Stimulated activated CD8-positive, alpha-beta memory T cell treated with anti-CD3 and anti-CD28 coated beads, Interleukin-7, amount 100 ng/mL, for 4 hours (primary cell): ENCODE results near the gene H6PD.

ENCODE experiments used
- DNase-seq, 2 donors: peaks; one replicate each; pipeline ENCODE4 v3.0.0-alpha.2; 2020; ENCODE audit warnings: low read depth in 2 of 2

The H6PD gene

DNA sequence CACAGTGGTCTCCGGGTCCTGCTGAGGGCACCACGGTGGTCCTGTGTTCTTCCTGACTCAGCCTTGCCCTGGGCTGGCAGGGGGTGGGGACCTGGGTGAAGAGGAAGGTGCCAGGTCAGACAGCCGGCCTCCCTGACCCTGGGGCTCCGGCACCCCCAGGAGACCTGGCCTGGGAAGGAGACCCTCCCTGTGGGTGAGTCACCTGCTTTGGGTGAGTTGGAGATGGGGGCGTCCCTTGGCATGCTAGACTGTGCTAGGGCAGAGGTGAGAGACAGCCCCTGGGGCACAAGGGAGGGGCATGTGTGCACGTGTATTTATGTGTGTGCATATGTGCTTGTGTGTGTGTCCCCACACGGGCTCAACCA lies 81.5 kb downstream of the H6PD start:
- no peak for DNase-seq

- no peak for DNase-seq
Observed at GRCh38 chr1:9316512-9316911, 81.9 kb downstream of the H6PD start.

DNA sequence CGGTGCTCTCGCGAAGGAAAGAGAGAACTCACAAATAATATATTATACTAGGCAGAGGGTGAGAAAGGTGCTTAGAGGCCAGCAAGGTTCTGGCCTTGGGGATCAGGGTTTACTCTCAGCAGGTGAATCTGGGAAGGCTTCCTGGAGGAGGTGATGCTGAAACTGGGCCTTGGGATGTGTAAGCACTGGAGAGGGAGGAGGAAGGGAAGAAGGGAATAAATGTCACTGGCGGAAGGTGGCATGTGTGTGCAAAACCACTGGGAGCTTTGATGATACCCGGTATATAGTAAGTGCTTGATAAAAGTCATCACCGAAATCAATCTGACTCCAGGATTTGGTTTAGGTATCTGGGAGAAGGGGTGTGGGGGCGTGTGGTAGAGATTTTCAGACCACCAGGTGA lies 82.5 kb downstream of the H6PD start:
- DNase-seq: no peak

DNA sequence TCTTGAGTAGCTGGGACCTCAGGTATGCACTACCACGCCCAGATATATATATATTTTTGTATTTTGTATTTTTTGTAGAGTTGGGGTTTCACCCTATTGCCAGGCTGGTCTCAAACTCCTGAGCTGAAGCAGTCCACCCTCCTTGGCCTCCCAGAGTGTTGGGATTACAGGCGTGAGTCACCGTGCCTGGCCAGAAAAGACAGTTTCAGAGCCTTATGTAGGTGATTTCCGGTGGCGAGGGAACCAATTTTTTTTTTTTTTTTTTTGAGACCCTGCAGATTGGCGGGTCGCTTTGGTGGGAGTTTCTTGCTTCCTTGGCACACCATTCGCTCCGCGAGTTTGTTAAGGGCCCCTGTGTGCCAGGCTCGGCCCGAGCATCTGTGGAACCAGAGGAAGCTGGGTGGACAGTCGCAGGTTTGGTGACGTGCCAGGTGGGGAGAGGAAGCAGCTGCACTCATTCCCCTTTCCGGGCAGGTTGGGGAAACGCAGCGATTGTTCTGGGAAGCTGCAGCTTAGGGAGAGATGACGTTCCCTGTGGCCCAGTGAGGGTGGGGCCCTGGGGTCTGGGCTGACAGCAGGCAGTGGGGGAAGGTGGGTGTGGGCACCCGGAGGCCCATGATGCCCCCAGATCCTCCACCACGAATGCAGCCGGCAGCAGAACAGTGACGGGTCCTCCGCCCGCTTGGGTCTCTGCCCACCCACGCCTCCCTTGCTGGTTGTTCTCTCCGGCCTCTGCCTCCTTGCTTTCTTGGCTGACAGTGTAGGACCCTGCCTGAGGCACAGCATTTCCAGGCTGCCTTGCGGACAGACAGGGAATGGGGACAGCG lies 83.2 kb downstream of the H6PD start:
- no peak for DNase-seq

DNA sequence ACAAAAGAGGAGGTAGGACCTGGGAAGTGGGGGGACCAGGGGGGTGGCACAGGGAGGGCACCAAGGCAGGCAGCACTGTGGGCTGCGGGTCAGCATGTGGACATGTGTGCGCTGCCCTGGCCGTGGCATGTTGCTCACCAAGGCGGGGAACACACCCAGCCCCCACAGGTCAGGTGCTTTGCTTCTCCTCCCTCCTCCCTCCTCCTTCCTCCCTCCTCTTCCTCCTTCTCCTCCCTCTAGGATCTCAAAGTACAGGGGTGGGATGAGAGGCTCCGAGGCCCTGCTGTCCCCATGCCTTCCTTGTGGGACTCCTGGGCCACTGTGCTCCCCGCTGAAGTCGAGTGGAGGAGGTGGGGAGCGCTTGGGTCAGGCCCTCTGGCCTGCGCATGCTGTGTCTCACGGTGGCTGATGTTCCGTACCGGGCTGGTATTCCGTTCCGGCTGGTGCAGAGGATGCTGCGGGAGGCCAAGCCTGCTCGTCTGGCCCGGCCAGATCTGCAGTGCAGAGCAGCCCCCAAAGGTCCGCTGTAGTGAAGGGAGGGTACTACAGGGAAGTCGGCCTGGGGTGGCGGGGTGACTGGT lies 84.7 kb downstream of the H6PD start:
- DNase-seq: no peak

DNA sequence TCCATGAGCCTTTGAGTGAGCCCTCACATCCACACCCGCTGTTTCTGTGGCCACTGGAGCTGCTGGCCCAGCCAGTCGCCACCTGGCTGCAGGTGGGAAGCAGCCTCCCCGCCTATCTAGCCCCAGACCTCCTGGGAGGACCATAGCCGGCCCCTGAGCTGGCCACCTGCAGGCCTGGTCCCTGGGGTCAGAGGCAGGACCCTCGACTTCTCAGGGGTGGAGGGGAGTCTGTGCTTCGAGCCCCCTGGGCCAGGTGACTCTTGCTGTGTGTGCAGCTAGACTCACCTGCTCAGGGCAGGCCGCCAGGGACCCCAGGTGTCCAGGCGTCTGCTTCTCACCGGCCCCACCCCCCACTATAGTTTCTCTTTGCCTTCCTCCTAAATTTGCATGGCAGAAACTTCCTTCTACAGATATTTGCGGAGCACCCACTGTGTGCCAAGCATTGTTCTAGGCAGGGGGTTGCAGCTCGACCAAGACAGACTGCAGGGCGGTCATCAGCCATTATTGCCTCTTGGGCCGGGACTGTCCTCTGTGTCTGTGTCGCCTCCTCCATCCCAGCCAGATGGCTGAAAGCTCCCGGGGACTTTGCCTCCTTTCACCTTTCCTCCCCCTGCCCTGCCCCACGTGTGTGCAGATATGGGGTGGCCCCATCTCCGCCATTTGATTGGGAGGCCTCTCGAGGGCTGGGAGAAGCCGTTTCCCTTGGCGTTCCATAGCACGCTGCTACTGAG lies 85.4 kb downstream of the H6PD start:
- DNase-seq: no peak
